Stimulated activated CD8-positive, alpha-beta memory T cell treated with anti-CD3 and anti-CD28 coated beads, Interleukin-12 subunit alpha, Interleukin-12 subunit beta, amount 100 ng/mL, for 1 hour (primary cell): ENCODE measurements around the gene ART1.
"Not testable (repeated sequence)": the region's sequence is repeated elsewhere in the genome, so short reads cannot be mapped to it uniquely, and the experiment has no call there.

ENCODE experiments used
- DNase-seq: peaks from one replicate; pipeline ENCODE4 v3.0.0-alpha.2; 2020; ENCODE audit warnings: low read depth

Gene ART1

GRCh38 chr11:3644817-3645235 lies at the start of gene ART1:
ART1 (plus strand) TSS chr11:3645128; CDS start chr11:3659214, 14,086 bp downstream.
- no peak for DNase-seq

GRCh38 chr11:3597743-3598142 lies 47.2 kb upstream of the ART1 start:
- not testable (repeated sequence) for DNase-seq

GRCh38 chr11:3600201-3600600 lies 44.7 kb upstream of the ART1 start:
- DNase-seq: not testable (repeated sequence)

GRCh38 chr11:3604167-3604566 lies 40.8 kb upstream of the ART1 start:
- DNase-seq: no peak

- no peak for DNase-seq
Measured at GRCh38 chr11:3605283-3605662, 39.7 kb upstream of the ART1 start.

GRCh38 chr11:3605771-3606203 lies 39.1 kb upstream of the ART1 start:
- DNase-seq: no peak

- no peak for DNase-seq
Measured at GRCh38 chr11:3609416-3610265, 35.3 kb upstream of the ART1 start.

GRCh38 chr11:3610846-3611245 lies 34.1 kb upstream of the ART1 start:
- DNase-seq: no peak

GRCh38 chr11:3611976-3612678 lies 32.8 kb upstream of the ART1 start:
- DNase-seq: no peak

- DNase-seq: no peak
Measured at GRCh38 chr11:3613998-3614741, 30.8 kb upstream of the ART1 start.

GRCh38 chr11:3614742-3615171 lies 30.2 kb upstream of the ART1 start:
- no peak for DNase-seq

GRCh38 chr11:3615998-3616397 lies 28.9 kb upstream of the ART1 start:
- DNase-seq: no peak

- no peak for DNase-seq
Measured at GRCh38 chr11:3616721-3617460, 28.0 kb upstream of the ART1 start.

GRCh38 chr11:3617990-3618389 lies 26.9 kb upstream of the ART1 start:
- no peak for DNase-seq

- no peak for DNase-seq
Measured at GRCh38 chr11:3622521-3622920, 22.4 kb upstream of the ART1 start.

- no peak for DNase-seq
Measured at GRCh38 chr11:3623121-3623520, 21.8 kb upstream of the ART1 start.

- no peak for DNase-seq
Measured at GRCh38 chr11:3623767-3624458, 21.0 kb upstream of the ART1 start.

- DNase-seq: no peak
Measured at GRCh38 chr11:3626250-3626960, 18.5 kb upstream of the ART1 start.

GRCh38 chr11:3627291-3627690 lies 17.6 kb upstream of the ART1 start:
- DNase-seq: no peak

- no peak for DNase-seq
Measured at GRCh38 chr11:3631331-3631730, 13.6 kb upstream of the ART1 start.
